Esophagus muscularis mucosa (tissue), 4 donors: Measurements from ENCODE around the gene GORASP2.

ENCODE experiments used
- CTCF ChIP-seq, 3 experiments: fragments of 200-600 bp in 2 of 3; fragments of 450-650 bp in 1 of 3; sonication (generic) in 2 of 3; IDR thresholded peaks; one replicate each; pipeline ENCODE4 v1.5.1; 2017 to 2019; ENCODE audit warnings: antibody characterized with exemption in 3 of 3, mild to moderate bottlenecking in 2 of 3, moderate library complexity in 1 of 3
- EP300 ChIP-seq: sonication (generic); formaldehyde crosslinking; IDR thresholded peaks from one replicate; pipeline ENCODE4 v1.6.1; 2017; ENCODE audit warnings: antibody characterized with exemption
- POLR2A ChIP-seq: fragments of 450-650 bp; IDR thresholded peaks from one replicate; pipeline ENCODE4 v1.6.1; 2017; ENCODE audit warnings: antibody characterized with exemption, moderate library complexity, mild to moderate bottlenecking, low read depth

DNA sequence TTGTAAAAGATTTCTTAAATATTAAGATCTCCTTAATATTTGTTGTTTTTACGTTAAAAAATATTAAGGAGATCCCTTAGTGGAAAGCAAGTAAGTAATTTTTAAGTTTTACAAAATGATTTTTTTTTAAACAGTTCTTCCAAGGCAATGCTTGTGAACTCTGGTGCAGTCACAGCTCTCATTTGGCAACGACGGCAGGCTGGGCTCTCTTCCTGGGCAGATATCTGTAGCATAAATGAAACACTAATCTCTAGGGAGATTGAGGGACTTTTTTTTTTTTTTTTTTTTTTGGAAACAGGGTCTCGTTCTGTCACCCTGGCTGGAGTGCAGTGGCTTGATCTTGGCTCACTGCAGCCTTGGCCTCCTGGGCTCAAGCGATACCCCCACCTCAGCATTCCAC, 38.5 kb downstream of the GORASP2 start:
- TF ChIP-seq POLR2A (no peak), CTCF (IDR thresholded peaks at IDR 0.05) (no peak), EP300 (no peak)
